ENCODE data around the gene ZNF319. TPM values are rescaled to one million over a fixed set of nuclear protein-coding genes. Genes with fewer than 3 reads are reported as not detected.
A peak's percentile ranks its signal among the peaks of the same experiment; 100 is the strongest.

Gene ZNF319
- polyA plus RNA-seq, 1 donor from 2014 or later = 7.0 TPM

DNA sequence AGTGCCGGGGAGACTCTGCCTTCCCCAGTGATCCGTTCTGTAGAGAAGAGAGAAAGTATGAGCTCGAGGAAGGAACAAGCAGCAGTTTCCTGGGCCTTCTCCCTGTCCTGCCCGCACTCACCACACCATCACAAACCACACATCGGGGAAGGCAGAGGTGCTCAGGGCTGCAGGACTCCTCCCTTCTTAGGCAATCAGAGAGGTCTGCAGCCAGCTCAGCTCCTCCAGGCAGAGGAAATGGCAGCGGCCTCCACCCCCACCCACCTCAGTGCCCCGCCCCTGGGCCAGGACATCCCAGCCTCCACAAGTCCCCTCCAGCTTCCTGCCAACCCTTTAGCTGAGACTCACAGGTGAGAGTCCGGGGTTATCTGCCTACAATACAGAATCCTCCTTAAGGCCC, 2.0 kb downstream of the ZNF319 start:
- Histone ChIP-seq H3K27me3 (ENCODE audit: insufficient read depth, low read depth, low read length) (no peaks in the 10 kb centered on the region), H3F3A (ENCODE audit: insufficient read depth, low read length, poor library complexity, severe bottlenecking) (no peaks in the 10 kb centered on the region), H3K9ac (ENCODE audit: low read length) (no peak overlapping the region), H3K9me3 (ENCODE audit: low read length) (no peaks in the 10 kb centered on the region), H2AFZ (ENCODE audit: low read depth, low read length) (no peak overlapping the region), H3K79me2 (replicated peaks; ENCODE audit: insufficient read depth, low read length) (peaks cover 10% of the 10 kb centered on the region), H3K9me2 (ENCODE audit: insufficient read depth, low read length) (no peaks in the 10 kb centered on the region), H3K4me3 (ENCODE audit: low read length) (peak overlapping the region; percentile 86), H4K20me1 (ENCODE audit: insufficient read depth) (no peaks in the 10 kb centered on the region), H3K27ac (ENCODE audit: low read length) (no peak overlapping the region), H3K4me2 (ENCODE audit: low read length) (peak overlapping the region; percentile 88), H3K36me3 (ENCODE audit: insufficient read depth, low read length) (no peaks in the 10 kb centered on the region)
- TF ChIP-seq SMC3 (conservative IDR thresholded peaks at IDR 0.05; ENCODE audit: poor library complexity) (no peak), EZH2 (IDR thresholded peaks at IDR 0.05; ENCODE audit: borderline replicate concordance, insufficient read depth, low read length, poor library complexity, severe bottlenecking) (no peak), POLR2AphosphoS5 (IDR thresholded peaks at IDR 0.05) (no peak), MXI1 (conservative IDR thresholded peaks at IDR 0.05; ENCODE audit: poor library complexity, severe bottlenecking) (no peak), EP300 (conservative IDR thresholded peaks at IDR 0.05; ENCODE audit: poor library complexity, severe bottlenecking) (no peak)
- TF ChIP-seq, protein P1, sequence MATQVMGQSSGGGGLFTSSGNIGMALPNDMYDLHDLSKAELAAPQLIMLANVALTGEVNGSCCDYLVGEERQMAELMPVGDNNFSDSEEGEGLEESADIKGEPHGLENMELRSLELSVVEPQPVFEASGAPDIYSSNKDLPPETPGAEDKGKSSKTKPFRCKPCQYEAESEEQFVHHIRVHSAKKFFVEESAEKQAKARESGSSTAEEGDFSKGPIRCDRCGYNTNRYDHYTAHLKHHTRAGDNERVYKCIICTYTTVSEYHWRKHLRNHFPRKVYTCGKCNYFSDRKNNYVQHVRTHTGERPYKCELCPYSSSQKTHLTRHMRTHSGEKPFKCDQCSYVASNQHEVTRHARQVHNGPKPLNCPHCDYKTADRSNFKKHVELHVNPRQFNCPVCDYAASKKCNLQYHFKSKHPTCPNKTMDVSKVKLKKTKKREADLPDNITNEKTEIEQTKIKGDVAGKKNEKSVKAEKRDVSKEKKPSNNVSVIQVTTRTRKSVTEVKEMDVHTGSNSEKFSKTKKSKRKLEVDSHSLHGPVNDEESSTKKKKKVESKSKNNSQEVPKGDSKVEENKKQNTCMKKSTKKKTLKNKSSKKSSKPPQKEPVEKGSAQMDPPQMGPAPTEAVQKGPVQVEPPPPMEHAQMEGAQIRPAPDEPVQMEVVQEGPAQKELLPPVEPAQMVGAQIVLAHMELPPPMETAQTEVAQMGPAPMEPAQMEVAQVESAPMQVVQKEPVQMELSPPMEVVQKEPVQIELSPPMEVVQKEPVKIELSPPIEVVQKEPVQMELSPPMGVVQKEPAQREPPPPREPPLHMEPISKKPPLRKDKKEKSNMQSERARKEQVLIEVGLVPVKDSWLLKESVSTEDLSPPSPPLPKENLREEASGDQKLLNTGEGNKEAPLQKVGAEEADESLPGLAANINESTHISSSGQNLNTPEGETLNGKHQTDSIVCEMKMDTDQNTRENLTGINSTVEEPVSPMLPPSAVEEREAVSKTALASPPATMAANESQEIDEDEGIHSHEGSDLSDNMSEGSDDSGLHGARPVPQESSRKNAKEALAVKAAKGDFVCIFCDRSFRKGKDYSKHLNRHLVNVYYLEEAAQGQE (IDR thresholded peaks at IDR 0.05; ENCODE audit: borderline replicate concordance) = no peak
- TF ChIP-seq, protein P2, sequence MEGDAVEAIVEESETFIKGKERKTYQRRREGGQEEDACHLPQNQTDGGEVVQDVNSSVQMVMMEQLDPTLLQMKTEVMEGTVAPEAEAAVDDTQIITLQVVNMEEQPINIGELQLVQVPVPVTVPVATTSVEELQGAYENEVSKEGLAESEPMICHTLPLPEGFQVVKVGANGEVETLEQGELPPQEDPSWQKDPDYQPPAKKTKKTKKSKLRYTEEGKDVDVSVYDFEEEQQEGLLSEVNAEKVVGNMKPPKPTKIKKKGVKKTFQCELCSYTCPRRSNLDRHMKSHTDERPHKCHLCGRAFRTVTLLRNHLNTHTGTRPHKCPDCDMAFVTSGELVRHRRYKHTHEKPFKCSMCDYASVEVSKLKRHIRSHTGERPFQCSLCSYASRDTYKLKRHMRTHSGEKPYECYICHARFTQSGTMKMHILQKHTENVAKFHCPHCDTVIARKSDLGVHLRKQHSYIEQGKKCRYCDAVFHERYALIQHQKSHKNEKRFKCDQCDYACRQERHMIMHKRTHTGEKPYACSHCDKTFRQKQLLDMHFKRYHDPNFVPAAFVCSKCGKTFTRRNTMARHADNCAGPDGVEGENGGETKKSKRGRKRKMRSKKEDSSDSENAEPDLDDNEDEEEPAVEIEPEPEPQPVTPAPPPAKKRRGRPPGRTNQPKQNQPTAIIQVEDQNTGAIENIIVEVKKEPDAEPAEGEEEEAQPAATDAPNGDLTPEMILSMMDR (IDR thresholded peaks at IDR 0.05; ENCODE audit: poor library complexity, severe bottlenecking) = no peak

DNA sequence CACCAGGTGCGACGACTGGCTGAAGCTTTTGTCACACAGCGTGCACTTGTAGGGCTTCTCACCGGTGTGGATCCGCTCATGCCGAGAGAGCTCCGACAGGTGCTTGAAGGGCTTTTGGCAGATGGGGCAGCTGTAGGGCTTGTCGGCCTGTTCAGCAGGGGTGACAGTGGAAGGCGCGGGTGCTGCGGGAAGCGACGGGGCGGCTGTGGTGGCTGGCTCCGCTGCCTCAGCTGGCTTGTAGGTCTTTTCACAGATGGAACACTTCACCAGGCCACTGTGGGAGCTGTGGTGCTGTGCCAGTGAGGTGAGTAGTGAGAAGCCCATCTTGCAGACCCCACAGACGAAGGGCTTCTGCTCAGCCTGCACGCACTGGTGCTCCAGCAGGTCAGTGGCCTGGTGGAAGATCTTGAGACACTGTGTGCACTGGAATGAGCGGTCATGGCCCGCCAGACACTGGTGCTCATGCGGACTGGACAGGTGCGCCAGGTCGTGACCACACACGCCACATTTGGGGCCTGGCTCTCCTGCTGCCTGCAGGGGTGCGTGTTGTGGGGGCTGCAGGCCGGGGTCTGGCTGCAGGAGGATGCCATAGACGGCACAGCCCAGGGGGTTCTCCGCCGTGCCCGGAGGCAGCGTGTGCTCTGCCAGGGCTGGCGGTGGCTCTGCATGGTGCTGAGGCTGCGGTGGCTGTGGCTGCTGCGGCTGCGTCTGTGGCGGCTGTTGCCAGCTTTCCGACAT, 2.8 kb downstream of the ZNF319 start:
- Histone ChIP-seq H3K79me2 (replicated peaks; ENCODE audit: insufficient read depth, low read length) (peaks cover 10% of the 10 kb centered on the region), H3K36me3 (ENCODE audit: insufficient read depth, low read length) (no peaks in the 10 kb centered on the region), H3K9me2 (ENCODE audit: insufficient read depth, low read length) (no peaks in the 10 kb centered on the region), H3K9me3 (ENCODE audit: low read length) (no peaks in the 10 kb centered on the region), H2AFZ (ENCODE audit: low read depth, low read length) (no peak overlapping the region), H3K27ac (ENCODE audit: low read length) (no peak overlapping the region), H3F3A (ENCODE audit: insufficient read depth, low read length, poor library complexity, severe bottlenecking) (no peaks in the 10 kb centered on the region), H4K20me1 (ENCODE audit: insufficient read depth) (no peaks in the 10 kb centered on the region), H3K4me3 (ENCODE audit: low read length) (no peak overlapping the region), H3K9ac (ENCODE audit: low read length) (no peak overlapping the region), H3K27me3 (ENCODE audit: insufficient read depth, low read depth, low read length) (no peaks in the 10 kb centered on the region), H3K4me2 (ENCODE audit: low read length) (no peak overlapping the region)
- TF ChIP-seq, protein P1 (IDR thresholded peaks at IDR 0.05; ENCODE audit: borderline replicate concordance) = no peak
- TF ChIP-seq RAD21 (conservative IDR thresholded peaks at IDR 0.05) (no peak), EZH2 (IDR thresholded peaks at IDR 0.05; ENCODE audit: borderline replicate concordance, insufficient read depth, low read length, poor library complexity, severe bottlenecking) (no peak), EP300 (conservative IDR thresholded peaks at IDR 0.05; ENCODE audit: poor library complexity, severe bottlenecking) (no peak), MXI1 (conservative IDR thresholded peaks at IDR 0.05; ENCODE audit: poor library complexity, severe bottlenecking) (no peak), TAF1 (IDR thresholded peaks at IDR 0.05; ENCODE audit: low read depth) (no peak), POLR2AphosphoS5 (IDR thresholded peaks at IDR 0.05) (no peak), SMC3 (conservative IDR thresholded peaks at IDR 0.05; ENCODE audit: poor library complexity) (no peak)
- TF ChIP-seq, protein P2 (IDR thresholded peaks at IDR 0.05; ENCODE audit: poor library complexity, severe bottlenecking) = no peak

Data from neural cell (in vitro differentiated cells).